Stomach smooth muscle (tissue), 2 donors: ENCODE measurements around the gene CAPS2.

Experiments used
- H3K27ac ChIP-seq: one replicate; pipeline ENCODE4 v1.7.0; 2013; ENCODE audit warnings: mild to moderate bottlenecking, low read length, inconsistent platforms
- H3K27me3 ChIP-seq, 2 donors: one replicate each; pipeline ENCODE4 v1.7.0; 2013; ENCODE audit warnings: low read length in 2 of 2; ENCODE audit not compliant: insufficient read depth in 2 of 2, control insufficient read depth in 1 of 2
- H3K36me3 ChIP-seq, 2 donors: one replicate each; pipeline ENCODE4 v1.7.0; 2013; ENCODE audit warnings: low read length in 2 of 2; ENCODE audit not compliant: control insufficient read depth in 2 of 2, insufficient read depth in 2 of 2
- H3K4me1 ChIP-seq: one replicate; pipeline ENCODE4 v1.7.0; 2013; ENCODE audit warnings: low read length; ENCODE audit not compliant: control insufficient read depth, insufficient read depth
- H3K4me3 ChIP-seq, 2 donors: one replicate each; pipeline ENCODE4 v1.7.0; 2013; ENCODE audit warnings: low read length in 2 of 2
- H3K9ac ChIP-seq, 2 donors: one replicate each; pipeline ENCODE4 v1.7.0; 2013; ENCODE audit warnings: low read length in 2 of 2, mild to moderate bottlenecking in 1 of 2
- H3K9me3 ChIP-seq, 2 donors: one replicate each; pipeline ENCODE4 v1.7.0; 2013; ENCODE audit warnings: low read length in 2 of 2; ENCODE audit not compliant: control insufficient read depth in 2 of 2
- donor health status: healthy.
- donor health status: Pancreatic carcinoma.

The CAPS2 gene

GRCh38 chr12:75269209-75269608, 60.9 kb downstream of the CAPS2 start:
- Histone ChIP-seq H3K9me3 (peaks cover 0 to 2% of the 10 kb centered on the region in 2 donors), H3K36me3 (no peaks in the 10 kb centered on the region), H3K4me1 (no peaks in the 10 kb centered on the region), H3K27ac (no peak overlapping the region), H3K4me3 (no peak overlapping the region), H3K27me3 (no peaks in the 10 kb centered on the region), H3K9ac (no peak overlapping the region)

- Histone ChIP-seq H3K9me3 (no peaks in the 10 kb centered on the region), H3K4me1 (no peaks in the 10 kb centered on the region), H3K4me3 (no peak overlapping the region), H3K36me3 (no peaks in the 10 kb centered on the region), H3K27me3 (no peaks in the 10 kb centered on the region), H3K9ac (no peak overlapping the region), H3K27ac (no peak overlapping the region)
Observed at GRCh38 chr12:75260316-75260715, 69.8 kb downstream of the CAPS2 start.

GRCh38 chr12:75259143-75259542, 71.0 kb downstream of the CAPS2 start:
- Histone ChIP-seq H3K9me3 (no peaks in the 10 kb centered on the region), H3K4me1 (no peaks in the 10 kb centered on the region), H3K9ac (no peak overlapping the region), H3K4me3 (no peak overlapping the region), H3K36me3 (no peaks in the 10 kb centered on the region), H3K27me3 (no peaks in the 10 kb centered on the region), H3K27ac (no peak overlapping the region)

- H3K4me1 ChIP-seq: no peaks in the 10 kb centered on the region
- H3K27me3 ChIP-seq: no peaks in the 10 kb centered on the region
- H3K9ac ChIP-seq: no peak overlapping the region
- H3K27ac ChIP-seq: no peak overlapping the region
- no peak overlapping the region for H3K4me3 ChIP-seq
- no peaks in the 10 kb centered on the region for H3K36me3 ChIP-seq
- no peaks in the 10 kb centered on the region for H3K9me3 ChIP-seq
Observed at GRCh38 chr12:75257510-75257909, 72.6 kb downstream of the CAPS2 start.

- H3K27me3 ChIP-seq: no peaks in the 10 kb centered on the region
Observed at GRCh38 chr12:75245108-75245507, 85.0 kb downstream of the CAPS2 start.

GRCh38 chr12:75239987-75240386, 90.1 kb downstream of the CAPS2 start:
- Histone ChIP-seq H3K9ac (no peak overlapping the region), H3K36me3 (no peaks in the 10 kb centered on the region), H3K27ac (no peak overlapping the region), H3K4me3 (no peak overlapping the region), H3K27me3 (no peaks in the 10 kb centered on the region), H3K4me1 (no peaks in the 10 kb centered on the region), H3K9me3 (no peaks in the 10 kb centered on the region)

More at GRCh38 chr12:75245108-75245507, 85.0 kb downstream of the CAPS2 start:
- Histone ChIP-seq H3K4me1 (no peaks in the 10 kb centered on the region), H3K9me3 (no peaks in the 10 kb centered on the region), H3K9ac (no peak overlapping the region), H3K36me3 (no peaks in the 10 kb centered on the region), H3K27ac (no peak overlapping the region), H3K4me3 (no peak overlapping the region)

- H3K27me3 ChIP-seq: no peaks in the 10 kb centered on the region
- no peak overlapping the region for H3K27ac ChIP-seq
- H3K9ac ChIP-seq: no peak overlapping the region
- H3K36me3 ChIP-seq: no peaks in the 10 kb centered on the region
- no peak overlapping the region for H3K4me3 ChIP-seq
- no peaks in the 10 kb centered on the region for H3K4me1 ChIP-seq
- H3K9me3 ChIP-seq: no peaks in the 10 kb centered on the region
Observed at GRCh38 chr12:75236206-75236605, 93.9 kb downstream of the CAPS2 start.

GRCh38 chr12:75227132-75227531, 103.0 kb downstream of the CAPS2 start:
- no peaks in the 10 kb centered on the region for H3K9me3 ChIP-seq
- no peak overlapping the region for H3K27ac ChIP-seq

More at GRCh38 chr12:75227132-75227531, 103.0 kb downstream of the CAPS2 start:
- H3K36me3 ChIP-seq: no peaks in the 10 kb centered on the region
- H3K27me3 ChIP-seq: no peaks in the 10 kb centered on the region
- H3K4me1 ChIP-seq: no peaks in the 10 kb centered on the region
- no peak overlapping the region for H3K9ac ChIP-seq
- no peak overlapping the region for H3K4me3 ChIP-seq
